ENCODE measurements around the gene LKAAEAR1.
A peak's percentile ranks its signal among the peaks of the same experiment; 100 is the strongest.

The LKAAEAR1 gene

GRCh38 chr20:64111841-64112641, 27.8 kb upstream of the LKAAEAR1 start:
- peak in 1 of 2 donors; percentile 2 for DNase-seq (ENCODE audit: low read depth in 1 of 2, low spot score in 1 of 2)

DNA sequence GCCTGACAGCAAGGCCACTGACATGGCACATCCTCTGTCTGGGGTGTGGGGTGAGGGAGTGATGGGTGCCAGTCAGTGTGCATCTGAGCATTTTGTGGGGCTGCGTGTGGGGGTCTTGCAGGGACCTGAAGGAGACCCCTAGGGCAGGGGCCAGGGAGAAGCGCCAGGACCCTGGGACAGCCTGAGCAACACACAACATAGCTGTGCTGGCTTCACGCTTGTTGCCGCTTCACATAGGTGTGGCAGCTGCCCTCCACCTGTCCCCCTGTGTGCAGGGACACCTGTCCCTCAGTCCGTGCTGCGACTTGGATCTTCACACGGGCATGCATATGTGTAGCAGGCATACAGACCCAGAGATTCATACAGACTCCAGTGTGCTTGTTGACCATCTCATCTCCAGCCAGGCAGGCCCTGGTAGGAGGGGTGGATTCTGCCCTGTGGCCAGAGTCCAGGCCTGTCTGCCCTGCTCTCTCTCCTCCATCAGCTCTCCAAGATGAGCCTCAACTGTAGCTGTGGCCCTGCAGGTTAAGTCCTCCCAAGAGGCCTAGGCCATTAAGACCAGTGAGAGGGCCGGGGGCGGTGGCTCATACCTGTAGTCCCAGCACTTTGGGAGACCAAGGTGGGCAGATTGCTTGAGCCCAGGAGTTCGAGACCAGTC, 26.3 kb upstream of the LKAAEAR1 start:
- DNase-seq (ENCODE audit: low read depth in 1 of 2, low spot score in 1 of 2): peak in 1 of 2 donors; percentile 2

DNA sequence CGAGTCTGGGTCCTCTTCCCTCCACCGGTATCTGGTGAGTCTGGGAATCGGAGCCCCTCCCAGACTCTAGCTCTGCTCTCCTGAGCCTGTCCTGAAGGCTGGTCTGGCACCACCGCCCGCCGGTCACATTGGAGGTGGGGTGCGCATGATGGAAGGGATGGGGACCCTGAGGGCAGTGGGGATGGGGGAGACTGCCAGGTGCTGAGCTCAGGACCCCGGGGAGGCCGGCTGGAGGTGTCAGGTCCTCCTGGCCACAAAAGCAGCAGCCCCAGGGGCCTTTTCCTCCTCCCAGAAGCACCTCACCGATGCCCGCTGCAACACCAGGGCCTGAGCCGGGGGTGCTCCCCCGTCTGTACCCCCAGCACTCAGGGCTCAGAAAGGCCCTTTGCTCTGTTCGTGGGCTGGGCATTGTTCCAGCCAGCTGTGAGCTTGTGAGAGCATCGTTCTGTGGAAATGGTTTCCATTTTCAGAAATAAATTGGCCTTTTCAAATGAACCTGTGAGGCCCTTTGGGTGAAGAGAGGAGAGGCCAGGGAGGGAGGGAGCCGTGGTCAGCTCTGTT, 25.7 kb upstream of the LKAAEAR1 start:
- no peak for DNase-seq (ENCODE audit: low read depth in 1 of 2, low spot score in 1 of 2)

GRCh38 chr20:64108731-64109681, 24.8 kb upstream of the LKAAEAR1 start:
- no peak for DNase-seq (ENCODE audit: low read depth in 1 of 2, low spot score in 1 of 2)

GRCh38 chr20:64107736-64108457, 23.7 kb upstream of the LKAAEAR1 start:
- peak in 1 of 2 donors; percentile 3 for DNase-seq (ENCODE audit: low read depth in 1 of 2, low spot score in 1 of 2)

DNA sequence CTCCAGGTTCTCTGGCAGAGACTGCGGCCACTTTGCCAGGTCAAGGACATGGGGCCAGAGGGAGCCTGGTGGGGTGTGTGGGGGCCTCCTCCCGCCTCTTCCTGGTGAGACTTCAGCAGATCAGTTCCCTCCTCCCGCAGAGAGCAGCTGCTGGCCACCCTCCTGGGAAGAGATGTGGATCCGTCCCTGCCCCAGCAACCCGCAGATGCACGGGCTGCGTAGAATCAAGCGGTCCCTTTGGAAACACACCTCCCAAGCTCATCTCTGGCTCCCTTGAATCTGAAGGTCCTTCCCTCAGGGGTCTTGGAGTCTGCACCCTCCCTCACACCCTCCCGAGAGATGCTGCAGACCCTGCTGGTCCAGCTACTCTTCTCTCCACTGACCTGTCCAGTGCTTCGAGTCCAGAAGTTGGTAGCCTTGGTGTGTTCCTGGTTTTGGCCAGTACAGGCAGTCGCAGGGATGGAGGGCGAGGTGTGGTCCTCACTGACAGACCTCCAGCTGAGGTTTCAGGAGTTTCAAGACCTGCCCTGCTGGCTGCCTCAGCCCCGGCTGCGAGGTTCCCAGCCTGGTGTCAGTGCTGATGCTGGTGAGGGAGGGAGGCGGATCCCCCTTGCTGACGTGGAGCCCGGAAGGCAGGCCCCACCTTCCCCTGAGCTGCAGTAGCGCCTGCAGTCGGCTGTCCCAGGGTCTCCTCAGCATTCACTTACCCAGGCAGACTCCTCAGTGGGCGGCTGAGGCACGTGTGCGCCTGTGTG, 23.0 kb upstream of the LKAAEAR1 start, which contains the start of gene NPBWR2:
TSS of gene NPBWR2 (minus strand) at position 585 of the 755 bp plus-strand sequence. CDS start 734 bp downstream, outside the sequence.
- DNase-seq (ENCODE audit: low read depth in 1 of 2, low spot score in 1 of 2): peak in 1 of 2 donors; percentile 3

- peak in 1 of 2 donors; percentile 3 for DNase-seq (ENCODE audit: low read depth in 1 of 2, low spot score in 1 of 2)
Measured at GRCh38 chr20:64106435-64106961, 22.3 kb upstream of the LKAAEAR1 start.

GRCh38 chr20:64105846-64106434, 21.7 kb upstream of the LKAAEAR1 start:
- DNase-seq (ENCODE audit: low read depth in 1 of 2, low spot score in 1 of 2): no peak

- DNase-seq (ENCODE audit: low read depth in 1 of 2, low spot score in 1 of 2): no peak
Measured at GRCh38 chr20:64104667-64105451, 20.7 kb upstream of the LKAAEAR1 start.

DNA sequence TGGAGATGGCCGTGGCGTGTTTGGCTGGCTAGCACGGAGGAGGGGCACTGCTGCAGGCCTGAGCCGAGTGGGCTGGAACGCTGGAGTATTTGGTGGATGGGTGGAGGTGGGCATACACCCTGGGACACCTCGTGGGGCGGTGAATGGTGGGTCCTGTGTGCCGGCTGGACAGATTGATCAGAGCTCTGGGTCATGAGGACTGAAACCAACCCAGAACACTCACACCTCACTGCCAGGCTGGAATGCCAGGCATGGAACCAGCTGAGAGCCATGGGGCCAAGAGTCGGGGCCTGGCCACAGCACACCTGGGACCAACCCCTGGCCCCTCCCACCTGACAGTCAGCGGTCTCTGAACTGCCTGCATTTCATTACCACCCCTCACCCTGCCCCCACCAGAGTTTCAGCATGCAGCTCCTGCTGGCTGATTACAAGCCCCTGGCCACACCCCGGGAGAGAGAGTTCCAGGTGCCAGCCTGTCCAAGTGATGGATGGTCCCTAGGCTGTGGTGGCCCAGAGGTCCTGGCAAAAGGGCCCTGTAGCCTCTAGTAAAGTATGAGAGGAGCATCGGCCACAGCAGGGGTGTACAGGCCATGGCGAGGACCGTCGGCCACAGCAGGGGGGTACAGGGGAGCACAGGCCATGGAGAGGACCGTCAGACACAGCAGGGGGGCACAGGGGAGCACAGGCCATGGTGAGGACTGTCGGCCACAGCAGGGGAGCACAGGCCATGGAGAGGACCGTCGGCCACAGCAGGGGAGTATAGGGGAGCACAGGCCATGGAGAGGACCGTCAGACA, 19.9 kb upstream of the LKAAEAR1 start:
- DNase-seq (ENCODE audit: low read depth in 1 of 2, low spot score in 1 of 2): no peak

- DNase-seq (ENCODE audit: low read depth in 1 of 2, low spot score in 1 of 2): no peak
Measured at GRCh38 chr20:64102647-64103354, 18.6 kb upstream of the LKAAEAR1 start.

GRCh38 chr20:64101731-64102621, 17.8 kb upstream of the LKAAEAR1 start:
- peak; percentile 44 to 56 for DNase-seq (ENCODE audit: low read depth in 1 of 2, low spot score in 1 of 2)

DNA sequence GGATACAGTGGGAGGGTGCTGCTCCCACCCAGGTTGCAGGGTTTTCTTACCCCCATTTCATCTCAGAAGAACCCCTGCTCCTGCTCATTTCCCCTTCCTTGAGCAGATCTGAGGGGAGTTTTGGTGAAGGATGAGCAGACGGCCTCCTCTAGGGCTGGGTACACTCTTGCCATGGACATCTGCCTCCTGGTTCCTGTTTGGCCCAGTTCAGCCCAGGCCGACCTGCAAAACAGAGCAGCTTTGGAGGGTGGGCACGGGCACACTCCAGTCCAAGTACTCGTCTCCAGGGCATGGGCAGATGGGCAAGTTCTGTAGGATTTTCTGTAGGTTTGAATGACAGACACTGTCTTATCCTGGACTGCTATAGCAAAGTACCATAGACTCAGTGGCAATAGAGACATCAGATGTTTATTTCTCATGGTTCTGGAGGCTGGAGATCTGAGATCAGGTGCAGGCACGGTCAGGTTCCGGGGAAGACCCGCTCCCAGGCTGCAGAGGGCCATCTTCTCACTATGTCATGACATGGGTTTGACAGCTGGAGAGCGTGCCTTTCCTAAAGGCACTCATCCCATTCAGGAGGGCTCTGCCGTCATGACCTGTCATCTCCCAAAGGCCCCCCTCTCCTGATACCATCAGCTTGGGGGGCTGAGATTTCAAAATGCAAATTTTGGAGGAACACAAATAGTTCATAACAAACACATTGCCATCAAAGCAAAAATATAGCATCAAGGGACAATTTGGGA, 16.9 kb upstream of the LKAAEAR1 start:
- no peak for DNase-seq (ENCODE audit: low read depth in 1 of 2, low spot score in 1 of 2)

DNA sequence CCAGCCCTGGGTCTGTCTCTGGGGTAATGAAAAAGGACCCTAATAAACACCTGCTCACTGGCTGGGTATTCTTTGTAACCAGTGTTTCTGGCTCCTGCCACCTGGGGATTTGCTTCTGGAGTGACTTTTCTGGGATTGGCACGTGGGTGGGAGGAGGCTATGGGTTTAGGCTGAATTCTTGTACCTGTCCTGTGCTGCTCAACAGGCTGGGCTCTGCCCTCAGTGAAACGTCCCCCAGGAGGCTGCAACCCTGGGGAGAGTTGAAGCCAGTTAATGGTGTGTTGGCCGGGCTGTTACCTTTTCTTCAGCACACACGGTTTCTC, 16.3 kb upstream of the LKAAEAR1 start:
- no peak for DNase-seq (ENCODE audit: low read depth in 1 of 2, low spot score in 1 of 2)

- DNase-seq (ENCODE audit: low read depth in 1 of 2, low spot score in 1 of 2): no peak
Measured at GRCh38 chr20:64099880-64100565, 15.8 kb upstream of the LKAAEAR1 start.
